Transverse colon (tissue), 4 donors: ENCODE results near the gene APCDD1L.

Source experiments
- POLR2AphosphoS5 ChIP-seq, 3 donors: sonication (generic); formaldehyde crosslinking; IDR thresholded peaks; one replicate each; pipeline ENCODE4 v1.6.1; 2016; ENCODE audit warnings: antibody characterized with exemption in 3 of 3
- TF ChIP-seq, protein P1 (sequence below), 5 experiments: fragments of 200-600 bp in 3 of 5; fragments of 450-650 bp in 2 of 5; sonication (generic) in 3 of 5; IDR thresholded peaks; 1 replicate in 2 of 5; 2 replicates in 3 of 5; pipeline ENCODE4 v1.5.1; 2016 to 2017; ENCODE audit warnings: antibody characterized with exemption in 5 of 5, inconsistent platforms in 3 of 5, mild to moderate bottlenecking in 2 of 5, moderate library complexity in 1 of 5

DNA sequence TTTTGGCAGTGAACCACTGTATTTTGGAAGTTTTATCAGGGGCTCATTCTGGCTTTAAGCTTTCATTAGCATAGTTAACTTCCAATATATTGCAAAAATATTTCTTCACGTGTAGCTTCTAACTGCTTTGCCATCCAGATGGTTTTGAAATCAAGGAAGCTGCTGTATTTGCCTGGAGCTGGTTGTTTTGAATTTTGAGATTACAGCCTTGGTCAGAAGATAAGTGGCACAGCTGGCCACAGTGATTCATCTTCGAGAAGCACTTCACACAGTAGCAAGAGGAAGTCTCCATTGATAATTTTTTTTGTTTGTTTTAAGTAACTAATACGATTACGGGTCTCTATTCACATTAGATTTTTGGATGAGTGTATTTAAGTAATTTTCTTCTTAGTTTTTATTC, 3.8 kb downstream of the APCDD1L start:
- TF ChIP-seq POLR2AphosphoS5 (IDR thresholded peaks at IDR 0.05), result no peak
- TF ChIP-seq, protein P1, sequence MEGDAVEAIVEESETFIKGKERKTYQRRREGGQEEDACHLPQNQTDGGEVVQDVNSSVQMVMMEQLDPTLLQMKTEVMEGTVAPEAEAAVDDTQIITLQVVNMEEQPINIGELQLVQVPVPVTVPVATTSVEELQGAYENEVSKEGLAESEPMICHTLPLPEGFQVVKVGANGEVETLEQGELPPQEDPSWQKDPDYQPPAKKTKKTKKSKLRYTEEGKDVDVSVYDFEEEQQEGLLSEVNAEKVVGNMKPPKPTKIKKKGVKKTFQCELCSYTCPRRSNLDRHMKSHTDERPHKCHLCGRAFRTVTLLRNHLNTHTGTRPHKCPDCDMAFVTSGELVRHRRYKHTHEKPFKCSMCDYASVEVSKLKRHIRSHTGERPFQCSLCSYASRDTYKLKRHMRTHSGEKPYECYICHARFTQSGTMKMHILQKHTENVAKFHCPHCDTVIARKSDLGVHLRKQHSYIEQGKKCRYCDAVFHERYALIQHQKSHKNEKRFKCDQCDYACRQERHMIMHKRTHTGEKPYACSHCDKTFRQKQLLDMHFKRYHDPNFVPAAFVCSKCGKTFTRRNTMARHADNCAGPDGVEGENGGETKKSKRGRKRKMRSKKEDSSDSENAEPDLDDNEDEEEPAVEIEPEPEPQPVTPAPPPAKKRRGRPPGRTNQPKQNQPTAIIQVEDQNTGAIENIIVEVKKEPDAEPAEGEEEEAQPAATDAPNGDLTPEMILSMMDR (IDR thresholded peaks at IDR 0.05), result no peak
